Mucosa of descending colon (tissue), 3 donors: Measurements from ENCODE around the gene SMARCA4. TPM values are rescaled to one million over a fixed set of nuclear protein-coding genes. Genes with fewer than 3 reads are reported as not detected.

Experiments used
- ATAC-seq: fragments of 200-7000 bp; cut with Tn5 transposase; one replicate; pipeline ENCODE4 v1.9.1; 2020; ENCODE audit warnings: mild to moderate bottlenecking, moderate library complexity
- DNase-seq, 3 donors: peaks; one replicate each; pipeline ENCODE4 v3.0.0-alpha.2; 2020
- H3K36me3 ChIP-seq: fragments of 200-600 bp; one replicate; pipeline ENCODE4 v1.8.0; 2021; ENCODE audit warnings: low read depth, mild to moderate bottlenecking
- H3K4me1 ChIP-seq: fragments of 200-600 bp; one replicate; pipeline ENCODE4 v1.8.0; 2021; ENCODE audit warnings: low read depth, mild to moderate bottlenecking
- H3K4me3 ChIP-seq: fragments of 200-600 bp; one replicate; pipeline ENCODE4 v1.8.0; 2021; ENCODE audit warnings: mild to moderate bottlenecking
- H3K9me3 ChIP-seq: fragments of 200-600 bp; one replicate; pipeline ENCODE4 v1.8.0; 2021; ENCODE audit warnings: mild to moderate bottlenecking
- intact Hi-C, 2 donors: fragments of 100-400 bp; cut with DNase I in 1 of 2; cut with micrococcal nuclease in 1 of 2; formaldehyde crosslinking; loops; one replicate each; pipeline versions ENCODE4 v1.11.0 to v1.11.1; 2022; cut with DNase I, micrococcal nuclease
- total RNA-seq, 3 donors: library from RNA; stranded (reverse); fragmentation: NEBNext Ultra II Directional in 2 of 3; extraction: Animal tissue kit (Norgen Biotek cat#: 25700) in 2 of 3; gene quantifications; one replicate each; pipeline versions ENCODE4 v1.2.1 to v1.2.4, GENCODE V29; 2021 to 2023
- TF ChIP-seq, protein P1 (sequence below): fragments of 200-600 bp; IDR thresholded peaks from one replicate; pipeline ENCODE4 v1.8.0; 2022; ENCODE audit warnings: antibody characterized with exemption, mild to moderate bottlenecking
- donor health status: DM: no; HTN: no; CAD: no; lungs with moderate emphysema.
- donor health status: DM: no; HTN: no; CAD: no.
- donor health status: DM: no; HTN: yes; CAD: no.

SMARCA4 gene
- total RNA-seq, 3 donors from 2014 or later: 81.5 to 86.5 (median 86.3) TPM

DNA sequence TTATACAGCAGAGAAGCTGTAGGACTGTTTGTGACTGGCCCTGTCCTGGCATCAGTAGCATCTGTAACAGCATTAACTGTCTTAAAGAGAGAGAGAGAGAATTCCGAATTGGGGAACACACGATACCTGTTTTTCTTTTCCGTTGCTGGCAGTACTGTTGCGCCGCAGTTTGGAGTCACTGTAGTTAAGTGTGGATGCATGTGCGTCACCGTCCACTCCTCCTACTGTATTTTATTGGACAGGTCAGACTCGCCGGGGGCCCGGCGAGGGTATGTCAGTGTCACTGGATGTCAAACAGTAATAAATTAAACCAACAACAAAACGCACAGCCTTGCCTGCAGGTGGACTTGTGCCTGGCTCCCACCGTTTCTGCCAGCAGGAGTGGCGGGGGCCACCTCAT lies 101.1 kb downstream of the SMARCA4 start:
- Histone ChIP-seq H3K36me3 (peaks cover 4% of the 10 kb centered on the region), H3K9me3 (no peaks in the 10 kb centered on the region), H3K4me1 (no peaks in the 10 kb centered on the region), H3K4me3 (no peak overlapping the region)
- TF ChIP-seq, protein P1, sequence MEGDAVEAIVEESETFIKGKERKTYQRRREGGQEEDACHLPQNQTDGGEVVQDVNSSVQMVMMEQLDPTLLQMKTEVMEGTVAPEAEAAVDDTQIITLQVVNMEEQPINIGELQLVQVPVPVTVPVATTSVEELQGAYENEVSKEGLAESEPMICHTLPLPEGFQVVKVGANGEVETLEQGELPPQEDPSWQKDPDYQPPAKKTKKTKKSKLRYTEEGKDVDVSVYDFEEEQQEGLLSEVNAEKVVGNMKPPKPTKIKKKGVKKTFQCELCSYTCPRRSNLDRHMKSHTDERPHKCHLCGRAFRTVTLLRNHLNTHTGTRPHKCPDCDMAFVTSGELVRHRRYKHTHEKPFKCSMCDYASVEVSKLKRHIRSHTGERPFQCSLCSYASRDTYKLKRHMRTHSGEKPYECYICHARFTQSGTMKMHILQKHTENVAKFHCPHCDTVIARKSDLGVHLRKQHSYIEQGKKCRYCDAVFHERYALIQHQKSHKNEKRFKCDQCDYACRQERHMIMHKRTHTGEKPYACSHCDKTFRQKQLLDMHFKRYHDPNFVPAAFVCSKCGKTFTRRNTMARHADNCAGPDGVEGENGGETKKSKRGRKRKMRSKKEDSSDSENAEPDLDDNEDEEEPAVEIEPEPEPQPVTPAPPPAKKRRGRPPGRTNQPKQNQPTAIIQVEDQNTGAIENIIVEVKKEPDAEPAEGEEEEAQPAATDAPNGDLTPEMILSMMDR: no peak
- DNase-seq (no peak), ATAC-seq (no peak)
- intact Hi-C loops: no loop called here

- no peaks in the 10 kb centered on the region for H3K4me1 ChIP-seq
- ATAC-seq (no peak), DNase-seq (no peak)
- TF ChIP-seq, protein P1: no peak
- intact Hi-C loops: no loop called here
- no peaks in the 10 kb centered on the region for H3K9me3 ChIP-seq
- peaks cover 4% of the 10 kb centered on the region for H3K36me3 ChIP-seq
- H3K4me3 ChIP-seq: no peak overlapping the region
Measured at GRCh38 chr19:11063434-11063833, 102.6 kb downstream of the SMARCA4 start.

DNA sequence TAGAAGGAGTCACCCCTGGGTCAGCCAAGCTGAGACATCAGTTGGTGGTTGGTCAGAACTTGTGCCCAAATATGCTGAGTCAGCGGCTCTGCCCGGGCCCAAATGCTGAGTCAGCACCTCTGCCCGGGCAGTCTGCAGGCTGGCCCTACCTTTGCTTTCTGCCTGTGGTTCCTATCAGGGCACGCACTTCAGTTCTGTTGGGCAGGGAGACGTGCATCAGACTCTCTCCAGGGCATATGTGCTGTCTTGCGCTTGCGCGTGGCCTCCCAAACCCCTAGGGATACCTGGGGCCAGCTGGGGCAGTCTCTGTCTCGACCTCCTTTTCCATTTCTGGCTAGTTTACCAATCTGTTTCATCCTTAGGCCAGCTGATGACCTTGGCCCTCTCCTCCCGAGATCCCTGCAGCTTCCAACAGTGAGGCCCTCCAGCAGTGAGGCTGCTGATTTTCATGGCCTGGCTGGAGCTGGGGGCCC lies 104.0 kb downstream of the SMARCA4 start:
- H3K36me3 ChIP-seq: peaks cover 4% of the 10 kb centered on the region
- DNase-seq: no peak
- ATAC-seq: peak; percentile 8
- H3K9me3 ChIP-seq: no peaks in the 10 kb centered on the region
- TF ChIP-seq, protein P1: no peak
- H3K4me1 ChIP-seq: no peaks in the 10 kb centered on the region
- intact Hi-C loops: no loop called here
- H3K4me3 ChIP-seq: no peak overlapping the region

DNA sequence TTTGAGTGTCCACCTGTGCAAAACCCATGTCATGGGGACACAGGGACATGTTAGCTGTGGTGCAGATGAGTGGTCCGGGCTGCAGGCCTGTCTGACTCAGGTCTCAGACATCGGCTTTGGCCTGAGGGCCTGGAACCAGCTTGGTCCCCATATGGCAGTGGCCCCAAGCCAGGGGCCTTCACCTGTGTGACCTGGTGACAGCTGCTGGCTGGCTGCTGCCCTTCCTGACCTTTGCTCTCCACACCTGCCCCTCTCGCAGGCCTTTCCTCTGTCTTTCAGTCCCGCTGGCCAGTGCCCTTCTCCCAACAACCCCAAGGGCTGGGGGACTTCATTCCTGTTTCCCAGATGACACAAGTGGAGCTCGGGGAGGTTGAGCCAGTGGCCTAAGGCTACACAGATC lies 105.5 kb downstream of the SMARCA4 start:
- peaks cover 4% of the 10 kb centered on the region for H3K36me3 ChIP-seq
- ATAC-seq: no peak

GRCh38 chr19:11067356-11068113 lies 106.7 kb downstream of the SMARCA4 start:
- intact Hi-C loops: no loop called here

More for the DNA sequence above, 105.5 kb downstream of the SMARCA4 start:
- H3K4me3 ChIP-seq: no peak overlapping the region
- DNase-seq: no peak
- no peaks in the 10 kb centered on the region for H3K9me3 ChIP-seq
- H3K4me1 ChIP-seq: no peaks in the 10 kb centered on the region
- intact Hi-C loops: no loop called here
- TF ChIP-seq, protein P1: no peak

More at GRCh38 chr19:11067356-11068113, 106.7 kb downstream of the SMARCA4 start:
- Histone ChIP-seq H3K4me1 (no peaks in the 10 kb centered on the region), H3K36me3 (no peaks in the 10 kb centered on the region), H3K9me3 (no peaks in the 10 kb centered on the region), H3K4me3 (no peak overlapping the region)
- DNase-seq (no peak), ATAC-seq (no peak)
- TF ChIP-seq, protein P1: no peak
